SK-N-MC (cell line): ENCODE measurements around the gene SRRM3.

Experiments used
- EZH2 ChIP-seq: fragments of 200-600 bp; sonication (generic); IDR thresholded peaks from one replicate; pipeline ENCODE4 v1.6.1; 2017; ENCODE audit warnings: antibody characterized with exemption
- POLR2AphosphoS5 ChIP-seq: IDR thresholded peaks from 2 replicates; pipeline ENCODE4 v1.6.1; 2012; ENCODE audit warnings: mild to moderate bottlenecking, low read depth, low read length, borderline replicate concordance

DNA sequence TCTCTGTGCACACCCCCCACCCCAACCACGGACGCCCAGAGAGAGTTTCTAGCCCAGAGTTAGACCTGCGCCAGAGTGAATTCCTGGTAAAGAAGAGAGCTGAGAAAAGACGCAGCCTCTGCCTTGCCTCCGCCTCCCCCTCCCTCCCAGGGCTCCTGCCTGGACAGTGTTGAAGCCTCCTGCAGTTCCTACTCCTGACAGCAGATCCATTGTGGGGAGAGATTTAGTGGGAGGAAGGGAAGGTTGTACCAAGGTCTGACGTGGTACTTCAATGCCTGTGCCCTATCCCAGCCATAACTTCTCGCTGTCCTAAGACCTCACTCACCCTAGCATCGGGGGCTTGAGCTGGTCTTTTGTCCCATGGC lies 952 bp downstream of the SRRM3 start:
- no peak for TF ChIP-seq EZH2
- no peak for TF ChIP-seq POLR2AphosphoS5
